ENCODE measurements around the gene SERPINA4.

The SERPINA4 gene

GRCh38 chr14:94559638-94560290 is 1.5 kb upstream of the SERPINA4 start:
- H3K4me3 ChIP-seq (ENCODE audit: low read depth, low read length) = no peak overlapping the region
- TF ChIP-seq, protein P1, sequence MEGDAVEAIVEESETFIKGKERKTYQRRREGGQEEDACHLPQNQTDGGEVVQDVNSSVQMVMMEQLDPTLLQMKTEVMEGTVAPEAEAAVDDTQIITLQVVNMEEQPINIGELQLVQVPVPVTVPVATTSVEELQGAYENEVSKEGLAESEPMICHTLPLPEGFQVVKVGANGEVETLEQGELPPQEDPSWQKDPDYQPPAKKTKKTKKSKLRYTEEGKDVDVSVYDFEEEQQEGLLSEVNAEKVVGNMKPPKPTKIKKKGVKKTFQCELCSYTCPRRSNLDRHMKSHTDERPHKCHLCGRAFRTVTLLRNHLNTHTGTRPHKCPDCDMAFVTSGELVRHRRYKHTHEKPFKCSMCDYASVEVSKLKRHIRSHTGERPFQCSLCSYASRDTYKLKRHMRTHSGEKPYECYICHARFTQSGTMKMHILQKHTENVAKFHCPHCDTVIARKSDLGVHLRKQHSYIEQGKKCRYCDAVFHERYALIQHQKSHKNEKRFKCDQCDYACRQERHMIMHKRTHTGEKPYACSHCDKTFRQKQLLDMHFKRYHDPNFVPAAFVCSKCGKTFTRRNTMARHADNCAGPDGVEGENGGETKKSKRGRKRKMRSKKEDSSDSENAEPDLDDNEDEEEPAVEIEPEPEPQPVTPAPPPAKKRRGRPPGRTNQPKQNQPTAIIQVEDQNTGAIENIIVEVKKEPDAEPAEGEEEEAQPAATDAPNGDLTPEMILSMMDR (IDR thresholded peaks at IDR 0.05; ENCODE audit: low read depth, low read length) = no peak

DNA sequence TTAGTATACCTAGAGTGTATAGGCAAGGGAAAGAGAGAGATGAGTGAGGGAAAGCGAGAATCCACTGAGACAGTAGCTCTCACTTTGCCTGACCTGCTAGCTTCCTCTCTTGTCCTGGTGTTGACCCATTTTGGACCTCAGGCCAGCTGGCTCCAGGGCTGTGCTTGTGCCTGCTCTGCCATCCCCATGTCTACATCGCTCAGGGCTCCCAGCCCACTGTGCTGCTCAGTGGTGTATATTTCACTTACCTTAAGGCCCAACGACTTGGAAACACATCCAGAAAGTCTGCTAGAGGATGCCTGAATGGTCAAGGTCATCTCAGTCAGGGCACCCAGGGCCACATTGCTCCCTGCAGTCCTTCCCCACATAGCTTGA is 964 bp upstream of the SERPINA4 start:
- no peak overlapping the region for H3K4me3 ChIP-seq (ENCODE audit: low read depth, low read length)
- TF ChIP-seq, protein P1 (IDR thresholded peaks at IDR 0.05; ENCODE audit: low read depth, low read length) = no peak

- TF ChIP-seq, protein P1 (IDR thresholded peaks at IDR 0.05; ENCODE audit: low read depth, low read length) = no peak
- H3K4me3 ChIP-seq (ENCODE audit: low read depth, low read length) = no peak overlapping the region
Measured at GRCh38 chr14:94561656-94562010, 391 bp downstream of the SERPINA4 start.

DNA sequence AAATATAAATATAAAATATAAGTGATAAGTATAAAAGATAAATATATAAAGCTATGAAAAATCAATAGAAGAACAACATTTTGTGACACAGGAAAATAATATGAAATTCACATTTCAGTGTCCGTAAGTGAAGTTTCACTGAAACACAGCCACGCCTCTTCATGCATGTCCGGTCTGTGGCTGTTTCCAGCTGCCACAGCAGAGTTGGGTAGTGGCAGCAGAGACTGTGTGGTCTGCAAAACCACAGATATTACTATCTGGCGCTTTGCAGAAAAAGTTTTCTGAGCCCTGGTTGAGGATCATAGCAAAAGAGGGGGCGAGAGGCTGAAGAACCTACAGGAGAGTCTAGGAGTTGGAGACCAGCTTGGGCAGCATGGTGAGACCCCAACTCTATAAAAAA is 780 bp downstream of the SERPINA4 start:
- no peak overlapping the region for H3K4me3 ChIP-seq (ENCODE audit: low read depth, low read length)
- TF ChIP-seq, protein P1 (IDR thresholded peaks at IDR 0.05; ENCODE audit: low read depth, low read length) = no peak

DNA sequence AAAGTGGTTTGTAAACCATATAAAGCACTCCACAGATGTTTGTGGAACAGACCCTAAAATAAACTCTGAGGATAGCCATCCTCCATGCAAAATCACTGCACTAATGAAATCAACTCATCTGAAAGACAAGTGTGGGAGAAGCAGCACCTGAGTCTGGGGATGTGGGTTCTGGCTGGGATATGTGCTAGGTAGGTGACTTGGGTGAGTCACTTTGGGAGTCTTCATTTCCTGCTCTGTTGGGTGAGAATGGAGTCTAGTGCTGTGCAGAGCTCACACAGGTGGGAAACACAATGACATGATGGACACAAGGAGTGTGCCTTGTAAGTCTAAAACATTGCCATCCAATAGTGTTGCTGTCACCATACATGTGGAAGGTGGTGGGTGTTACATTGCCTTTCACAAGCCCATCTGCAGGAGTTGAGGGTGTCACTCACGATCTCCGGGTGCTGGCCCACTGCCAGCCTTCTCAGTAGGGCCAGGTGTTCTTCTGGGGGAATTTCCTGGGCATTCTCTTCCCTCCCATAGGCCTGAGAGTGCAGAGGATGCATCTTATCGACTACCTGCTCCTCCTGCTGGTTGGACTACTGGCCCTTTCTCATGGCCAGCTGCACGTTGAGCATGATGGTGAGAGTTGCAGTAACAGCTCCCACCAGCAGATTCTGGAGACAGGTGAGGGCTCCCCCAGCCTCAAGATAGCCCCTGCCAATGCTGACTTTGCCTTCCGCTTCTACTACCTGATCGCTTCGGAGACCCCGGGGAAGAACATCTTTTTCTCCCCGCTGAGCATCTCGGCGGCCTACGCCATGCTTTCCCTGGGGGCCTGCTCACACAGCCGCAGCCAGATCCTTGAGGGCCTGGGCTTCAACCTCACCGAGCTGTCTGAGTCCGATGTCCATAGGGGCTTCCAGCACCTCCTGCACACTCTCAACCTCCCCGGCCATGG is 2.0 kb downstream of the SERPINA4 start:
- H3K4me3 ChIP-seq (ENCODE audit: low read depth, low read length) = no peak overlapping the region
- TF ChIP-seq, protein P1 (IDR thresholded peaks at IDR 0.05; ENCODE audit: low read depth, low read length) = no peak

- TF ChIP-seq, protein P1 (IDR thresholded peaks at IDR 0.05; ENCODE audit: low read depth, low read length) = no peak
- H3K4me3 ChIP-seq (ENCODE audit: low read depth, low read length) = no peak overlapping the region
Measured at GRCh38 chr14:94564381-94564780, 3.1 kb downstream of the SERPINA4 start.

GRCh38 chr14:94568186-94568585 is 6.9 kb downstream of the SERPINA4 start:
- H3K4me3 ChIP-seq (ENCODE audit: low read depth, low read length) = no peak overlapping the region
- TF ChIP-seq, protein P1 (IDR thresholded peaks at IDR 0.05; ENCODE audit: low read depth, low read length) = no peak

Measured in WI38 (cell line).